HL-60 (cell line): ENCODE data around the gene ARHGAP20.

Experiments used
- DNase-seq, 2 experiments: peaks; one replicate each; pipeline ENCODE4 v3.0.0-alpha.2; 2010 to 2020; ENCODE audit warnings: low read depth in 1 of 2, low spot score in 1 of 2
- H3K27ac ChIP-seq: fragments of 250-450 bp; sonication (Bioruptor Pico); replicated peaks from 2 replicates; pipeline ENCODE4 v1.5.1; 2020; ENCODE audit warnings: mild to moderate bottlenecking, moderate library complexity
- H3K27me3 ChIP-seq: fragments of 250-450 bp; sonication (Bioruptor Pico); 2 replicates; pipeline ENCODE4 v1.5.1; 2021; ENCODE audit warnings: mild to moderate bottlenecking, moderate library complexity; ENCODE audit not compliant: insufficient read depth, poor library complexity, severe bottlenecking
- H3K4me3 ChIP-seq: replicated peaks from 2 replicates; pipeline ENCODE4 v1.5.1; 2011; ENCODE audit warnings: mild to moderate bottlenecking, control low read depth, low read length; ENCODE audit not compliant: insufficient read depth
- CTCF ChIP-seq: IDR thresholded peaks from one replicate; pipeline ENCODE4 v1.5.1; 2011; ENCODE audit warnings: low read length, control low read depth, inconsistent platforms; ENCODE audit not compliant: insufficient read depth
- GABPA ChIP-seq: IDR thresholded peaks from 2 replicates; pipeline ENCODE4 v1.6.1; 2012; ENCODE audit warnings: low read depth
- POLR2AphosphoS5 ChIP-seq: IDR thresholded peaks from 2 replicates; pipeline ENCODE4 v1.6.1; 2012; ENCODE audit warnings: low read depth
- REST ChIP-seq: IDR thresholded peaks from 2 replicates; pipeline ENCODE4 v1.6.1; 2012; ENCODE audit warnings: low read depth; ENCODE audit not compliant: insufficient replicate concordance
- SPI1 ChIP-seq: IDR thresholded peaks from 2 replicates; pipeline ENCODE4 v1.6.1; 2012; ENCODE audit warnings: low read depth, mild to moderate bottlenecking, borderline replicate concordance
- long read RNA-seq: library from polyadenylated mRNA; unstranded; transcript quantifications from one replicate; pipeline ENCODE4 v2.0.0, GENCODE V29; 2020

ARHGAP20 gene
- long read RNA-seq, partial matches to known transcripts, result 0 of 2 reads
- long read RNA-seq, other reads (novel, unspliced or antisense), result 2 of 2 reads

- Histone ChIP-seq H3K4me3 (peak within 1 kb of the TSS; percentile 25), H3K27ac (no peak within 1 kb of the TSS), H3K27me3 (peaks cover 54% of the 10 kb centered on the region)
- peak in 1 of 2 experiments; percentile 9 for DNase-seq
- TF ChIP-seq CTCF (no peak), GABPA (no peak), REST (no peak), POLR2AphosphoS5 (no peak), SPI1 (no peak)
Observed at GRCh38 chr11:110711776-110712658, at the start of gene ARHGAP20. Gene ARHGAP20 (minus strand): TSS chr11:110712437. CDS start chr11:110712231, 206 bp downstream.

DNA sequence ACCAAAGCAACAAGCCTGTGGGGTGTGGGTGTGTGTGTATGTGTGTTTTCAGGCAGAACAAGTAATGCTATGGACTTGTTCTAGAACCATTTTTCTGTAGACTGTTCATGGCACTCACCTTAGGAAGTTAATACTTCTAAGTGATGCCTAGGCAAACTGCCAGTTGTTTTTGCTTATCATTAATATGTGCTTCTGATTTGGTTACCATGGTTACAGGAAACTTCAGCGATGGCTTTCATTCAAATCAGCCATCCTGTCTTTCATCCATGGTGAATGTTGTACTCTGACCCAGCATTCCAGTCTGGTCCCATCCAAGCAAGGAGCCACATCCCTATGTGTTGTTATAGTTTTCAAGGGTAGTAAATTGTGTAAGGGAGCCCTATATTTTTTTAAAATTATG, 49.8 kb upstream of the ARHGAP20 start:
- no peak for DNase-seq
- no peak overlapping the region for H3K4me3 ChIP-seq
- TF ChIP-seq CTCF (no peak), SPI1 (no peak), REST (no peak), POLR2AphosphoS5 (no peak), GABPA (no peak)
- H3K27me3 ChIP-seq, result no peaks in the 10 kb centered on the region
- H3K27ac ChIP-seq, result no peak overlapping the region

DNA sequence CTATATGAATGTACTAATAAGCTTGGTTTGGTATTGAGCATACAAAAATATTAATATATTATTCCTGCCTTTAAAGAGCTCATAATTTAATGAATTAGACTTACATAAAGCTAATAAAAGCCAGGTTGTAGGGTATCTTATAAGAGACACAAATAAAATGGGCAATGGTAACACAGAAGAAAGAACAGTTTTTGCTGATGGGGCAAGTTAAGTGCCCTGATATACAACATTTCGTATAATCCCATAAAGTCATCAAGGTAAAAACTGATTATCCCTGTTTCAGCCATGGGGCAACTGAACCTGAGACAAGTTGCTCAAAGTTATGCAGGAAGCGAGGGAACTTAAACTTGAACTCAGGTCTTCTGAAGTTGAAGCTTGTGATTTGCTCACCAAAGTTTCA, 48.9 kb upstream of the ARHGAP20 start:
- Histone ChIP-seq H3K27me3 (no peaks in the 10 kb centered on the region), H3K4me3 (no peak overlapping the region), H3K27ac (no peak overlapping the region)
- TF ChIP-seq REST (no peak), SPI1 (no peak), GABPA (no peak), POLR2AphosphoS5 (no peak), CTCF (no peak)
- no peak for DNase-seq
